ENCODE results near the gene MAPK13. TPM values are rescaled to one million over a fixed set of nuclear protein-coding genes. Genes with fewer than 3 reads are reported as not detected.

The MAPK13 gene
- total RNA-seq, 1 experiment from 2014 or later, result 47.3 TPM

GRCh38 chr6:36142971-36143838 lies 12.9 kb downstream of the MAPK13 start:
- no peaks in the 10 kb centered on the region for H3K79me2 ChIP-seq (ENCODE audit: insufficient read depth, low read length)
- H3K4me1 ChIP-seq (ENCODE audit: control insufficient read depth in 1 of 2, insufficient read depth in 2 of 2, low read length in 2 of 2), result no peaks in the 10 kb centered on the region
- intact Hi-C loops (cut with micrococcal nuclease), result no loop called here
- no peak for ATAC-seq
- H3K4me2 ChIP-seq (ENCODE audit: low read length), result no peak overlapping the region
- no TSS peak for BruUV-seq (replicated peaks)
- H4K20me1 ChIP-seq (ENCODE audit: insufficient read depth), result no peaks in the 10 kb centered on the region
- H3K9me2 ChIP-seq (ENCODE audit: insufficient read depth), result no peaks in the 10 kb centered on the region
- no peak overlapping the region for H3K27ac ChIP-seq (ENCODE audit: low read depth, low read length)
- no peaks in the 10 kb centered on the region for H3K27me3 ChIP-seq (ENCODE audit: insufficient read depth, low read length)
- CTCF ChIA-PET, result no interaction called here
- POLR2A ChIA-PET, result interaction anchor here (1.7 kb wide), 1 partner anchor 12 kb away, joined by 5 read pairs; no protein-coding TSS in a partner anchor
- RAD21 ChIA-PET (ENCODE audit: low non-redundant PET in 1 of 2, low total read pairs in 2 of 2, uncharacterized antibody in 2 of 2, unreplicated experiment in 2 of 2), result interaction anchor here in 1 of 2 experiments (0.6 kb wide), 1 partner anchor 10 kb away, joined by 3 read pairs; no protein-coding TSS in a partner anchor
- no peaks in the 10 kb centered on the region for H3K9me3 ChIP-seq (ENCODE audit: control insufficient read depth in 1 of 2, insufficient read depth in 1 of 2, low read depth in 1 of 2, low read length in 2 of 2)
- DNase-seq (ENCODE audit: low read depth, low spot score), result no peak
- no peak overlapping the region for H2AFZ ChIP-seq (ENCODE audit: low read depth, low read length, poor library complexity, severe bottlenecking)
- H3K9ac ChIP-seq (ENCODE audit: low read length), result no peak overlapping the region
- no peak overlapping the region for H3K4me3 ChIP-seq (replicated peaks in 1 of 2; ENCODE audit: low read depth in 1 of 2, low read length in 2 of 2)
- TF ChIP-seq SIN3A (IDR thresholded peaks at IDR 0.05; ENCODE audit: low read depth) (no peak), ZNF274 (IDR thresholded peaks at IDR 0.05; ENCODE audit: low read depth, low read length) (no peak), JUND (IDR thresholded peaks at IDR 0.05) (no peak), ZBTB33 (IDR thresholded peaks at IDR 0.05; ENCODE audit: extremely low read depth, insufficient replicate concordance, low read length) (no peak), ELF1 (IDR thresholded peaks at IDR 0.05; ENCODE audit: borderline replicate concordance, low read depth) (no peak), RAD21 (IDR thresholded peaks at IDR 0.05; ENCODE audit: low read depth) (no peak), CEBPB (IDR thresholded peaks at IDR 0.05; ENCODE audit: low read depth) (no peak), ZFX (IDR thresholded peaks at IDR 0.05) (no peak), TCF7L2 (IDR thresholded peaks at IDR 0.05; ENCODE audit: borderline replicate concordance, extremely low read depth, insufficient read depth, insufficient read length) (no peak), REST (IDR thresholded peaks at IDR 0.05; ENCODE audit: low read depth) (no peak), CBX3 (IDR thresholded peaks at IDR 0.05; ENCODE audit: low read depth) (no peak), SRF (IDR thresholded peaks at IDR 0.05; ENCODE audit: low read depth) (no peak), MAX (IDR thresholded peaks at IDR 0.05) (no peak), FOSL1 (IDR thresholded peaks at IDR 0.05; ENCODE audit: low read depth) (no peak), CTCF (IDR thresholded peaks at IDR 0.05 in 2 of 3, conservative IDR thresholded peaks at IDR 0.05 in 1 of 3; ENCODE audit: borderline replicate concordance in 1 of 3, insufficient read depth in 1 of 3, low read depth in 2 of 3, low read length in 2 of 3) (no peak), POLR2A (IDR thresholded peaks at IDR 0.05; ENCODE audit: borderline replicate concordance, extremely low read depth, insufficient read depth, insufficient read length) (no peak), POLR2AphosphoS5 (IDR thresholded peaks at IDR 0.05; ENCODE audit: low read depth, low read length) (no peak)
- peaks cover 0 to 12% of the 10 kb centered on the region in 2 experiments; a peak in 3 of 4 replicates for H3K36me3 ChIP-seq (ENCODE audit: control insufficient read depth in 1 of 2, insufficient read depth in 2 of 2, low read length in 2 of 2)

Measured in HCT116 (cell line).